ENCODE measurements around the gene RPS6KB1. TPM values are rescaled to one million over a fixed set of nuclear protein-coding genes. Genes with fewer than 3 reads are reported as not detected.

The RPS6KB1 gene
- total RNA-seq (10 to 100 TPM; 19.2 to 24.5 (median 21.3) TPM), polyA plus RNA-seq (10 to 100 TPM in 1 of 2 donors, 1 to 10 TPM in 1; 10.0 to 12.3 TPM)

DNA sequence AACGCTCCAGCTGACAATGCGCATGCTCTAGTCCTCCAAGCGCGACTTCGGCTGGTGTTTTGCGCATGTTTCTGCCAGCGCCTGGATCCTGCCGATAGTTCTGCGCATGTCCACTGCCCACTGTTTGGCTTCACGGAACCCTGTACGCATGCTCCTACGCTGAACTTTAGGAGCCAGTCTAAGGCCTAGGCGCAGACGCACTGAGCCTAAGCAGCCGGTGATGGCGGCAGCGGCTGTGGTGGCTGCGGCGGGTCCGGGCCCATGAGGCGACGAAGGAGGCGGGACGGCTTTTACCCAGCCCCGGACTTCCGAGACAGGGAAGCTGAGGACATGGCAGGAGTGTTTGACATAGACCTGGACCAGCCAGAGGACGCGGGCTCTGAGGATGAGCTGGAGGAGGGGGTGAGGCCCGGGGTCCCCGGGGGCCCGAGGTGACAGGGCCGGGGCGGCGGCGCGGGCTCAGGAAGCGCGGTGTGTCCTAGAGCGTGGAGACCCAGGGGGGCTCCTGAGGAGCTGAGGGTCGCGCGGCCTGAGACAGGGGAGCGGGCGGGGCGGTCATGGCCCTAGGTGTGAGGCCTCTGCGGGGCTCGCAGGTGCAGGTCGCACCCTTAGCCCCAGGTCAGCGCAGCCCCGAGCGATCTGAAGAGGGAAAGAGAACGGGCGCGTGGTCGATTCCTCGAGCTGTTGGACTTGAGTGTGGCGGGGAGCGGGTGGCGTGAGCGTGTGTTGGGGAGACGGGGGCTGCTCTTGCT lies at the start of gene RPS6KB1, which contains the start of gene TUBD1:
RPS6KB1 (plus strand) TSS at position 198 of the 752 bp plus-strand sequence; CDS start at position 262, 64 bp downstream.
TUBD1 (minus strand) TSS at position 20 of the 752 bp plus-strand sequence. CDS start 1,941 bp downstream, outside the sequence.
- DNase-seq (peak; percentile 90 to 99 (median 97)), FAIRE-seq (peak; percentile 85), ATAC-seq (peak; percentile 95 to 99 (median 98))
- Histone ChIP-seq H3K9me3 (no peaks in the 10 kb centered on the region), H3K36me3 (no peaks in the 10 kb centered on the region), H3K27ac (peak within 1 kb of the TSS; percentile 78 to 86 (median 80)), H3K27me3 (no peaks in the 10 kb centered on the region), H3K4me3 (peak within 1 kb of the TSS; percentile 75 to 95 (median 88)), H3K4me1 (peaks cover 0 to 18% (median 0%) of the 10 kb centered on the region in 3 donors)
- intact Hi-C loops (cut with DNase I), result no loop called here
- TF ChIP-seq, protein P1, sequence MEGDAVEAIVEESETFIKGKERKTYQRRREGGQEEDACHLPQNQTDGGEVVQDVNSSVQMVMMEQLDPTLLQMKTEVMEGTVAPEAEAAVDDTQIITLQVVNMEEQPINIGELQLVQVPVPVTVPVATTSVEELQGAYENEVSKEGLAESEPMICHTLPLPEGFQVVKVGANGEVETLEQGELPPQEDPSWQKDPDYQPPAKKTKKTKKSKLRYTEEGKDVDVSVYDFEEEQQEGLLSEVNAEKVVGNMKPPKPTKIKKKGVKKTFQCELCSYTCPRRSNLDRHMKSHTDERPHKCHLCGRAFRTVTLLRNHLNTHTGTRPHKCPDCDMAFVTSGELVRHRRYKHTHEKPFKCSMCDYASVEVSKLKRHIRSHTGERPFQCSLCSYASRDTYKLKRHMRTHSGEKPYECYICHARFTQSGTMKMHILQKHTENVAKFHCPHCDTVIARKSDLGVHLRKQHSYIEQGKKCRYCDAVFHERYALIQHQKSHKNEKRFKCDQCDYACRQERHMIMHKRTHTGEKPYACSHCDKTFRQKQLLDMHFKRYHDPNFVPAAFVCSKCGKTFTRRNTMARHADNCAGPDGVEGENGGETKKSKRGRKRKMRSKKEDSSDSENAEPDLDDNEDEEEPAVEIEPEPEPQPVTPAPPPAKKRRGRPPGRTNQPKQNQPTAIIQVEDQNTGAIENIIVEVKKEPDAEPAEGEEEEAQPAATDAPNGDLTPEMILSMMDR (IDR thresholded peaks at IDR 0.05), result no peak
- 0 to 1% methylated on average over 60 to 61 of the region's 61 CpGs for WGBS, 2 donors

DNA sequence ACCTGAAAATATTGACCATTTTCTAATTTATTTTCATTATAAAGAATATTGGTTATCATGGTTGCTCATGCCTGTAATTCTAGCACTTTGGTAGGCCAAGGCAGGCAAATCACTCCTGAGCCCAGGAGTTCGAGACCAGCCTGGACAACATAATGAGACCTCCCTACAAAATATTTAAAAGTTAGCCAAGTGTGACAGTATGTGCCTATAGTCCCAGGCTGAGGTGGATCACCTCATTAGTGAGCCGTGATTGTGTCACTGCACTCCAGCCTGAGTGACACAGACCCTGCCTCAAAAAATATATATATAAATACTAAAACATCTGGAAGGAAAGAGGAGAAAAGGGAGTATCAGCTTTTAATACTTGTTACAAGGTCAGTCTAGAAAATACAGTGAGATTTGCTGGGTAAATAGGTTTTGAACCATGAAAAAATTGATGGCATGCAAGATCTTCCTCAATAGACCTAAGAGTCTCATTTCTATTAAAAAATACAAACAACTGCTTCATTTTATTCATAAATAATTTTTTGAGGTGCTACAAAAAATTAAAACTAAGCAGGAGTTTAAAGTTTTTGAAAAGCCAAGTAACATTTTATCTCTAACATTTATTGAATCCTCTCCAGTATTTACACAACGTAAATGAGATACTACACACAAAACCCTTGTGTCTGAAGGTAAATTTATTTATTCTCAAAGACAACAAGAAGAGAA lies 47.9 kb upstream of the RPS6KB1 start:
- FAIRE-seq (no peak), ATAC-seq (no peak), DNase-seq (no peak)
- TF ChIP-seq, protein P1 (IDR thresholded peaks at IDR 0.05), result no peak
- Histone ChIP-seq H3K9me3 (no peaks in the 10 kb centered on the region), H3K4me3 (peak overlapping the region in 1 of 4 donors; percentile 6), H3K27me3 (no peaks in the 10 kb centered on the region), H3K4me1 (peaks cover 47 to 58% (median 52%) of the 10 kb centered on the region in 3 donors), H3K27ac (peak overlapping the region; percentile 75 to 99 (median 85)), H3K36me3 (peaks cover 0 to 9% (median 8%) of the 10 kb centered on the region in 3 donors)
- intact Hi-C loops (cut with DNase I), result no loop called here
- 43 to 45% methylated on average over 3 of the region's 3 CpGs for WGBS, 2 donors

DNA sequence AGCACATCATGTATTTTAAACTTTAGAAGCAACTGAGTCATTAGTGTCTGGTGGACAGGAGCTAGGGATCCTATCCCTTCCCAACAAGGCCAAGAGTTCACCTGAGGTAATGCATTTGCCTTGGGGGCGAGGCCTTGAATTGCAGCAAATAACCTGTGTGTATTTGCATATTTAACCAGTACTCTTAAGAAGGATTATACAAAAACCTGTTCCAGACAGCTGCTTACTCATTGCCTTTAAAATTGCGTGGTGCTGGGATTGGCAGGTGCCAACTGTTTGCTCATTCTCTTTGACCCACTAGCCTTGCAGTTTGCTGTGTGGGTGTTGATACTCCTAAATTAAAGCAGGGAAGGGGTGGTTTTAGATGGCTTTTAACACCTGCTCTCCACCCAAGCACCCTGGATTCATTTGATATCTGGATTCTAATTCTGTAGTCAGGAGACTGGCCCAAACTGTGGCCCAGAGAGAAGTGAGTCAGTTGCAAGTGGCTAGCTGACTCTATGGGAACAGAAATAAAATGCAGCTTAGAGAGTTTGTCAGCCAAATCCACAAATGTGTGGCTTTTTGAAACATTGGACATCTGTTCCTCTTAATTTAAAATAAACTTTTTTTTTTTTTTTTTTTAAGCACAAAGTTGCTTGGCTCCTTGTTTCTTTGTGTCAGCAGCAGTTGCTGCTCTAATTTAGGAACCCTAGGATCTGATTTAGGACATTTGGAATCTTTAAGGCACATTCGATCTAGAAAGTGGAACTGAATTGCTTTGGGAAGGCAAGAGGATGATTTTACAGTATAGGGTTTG lies 47.1 kb upstream of the RPS6KB1 start:
- H3K27me3 ChIP-seq, result no peaks in the 10 kb centered on the region
- WGBS, 2 donors, result 8 to 14% methylated on average over 3 of the region's 3 CpGs
- FAIRE-seq (no peak), ATAC-seq (peak; percentile 4 to 44 (median 22)), DNase-seq (peak in 4 of 6 donors; percentile 58 to 69 (median 60))
- H3K9me3 ChIP-seq, result no peaks in the 10 kb centered on the region
- intact Hi-C loops (cut with DNase I), result no loop called here
- peak overlapping the region; percentile 75 to 99 (median 85) for H3K27ac ChIP-seq
- peaks cover 47 to 58% (median 52%) of the 10 kb centered on the region in 3 donors for H3K4me1 ChIP-seq
- H3K4me3 ChIP-seq, result peak overlapping the region in 1 of 4 donors; percentile 6
- TF ChIP-seq, protein P1 (IDR thresholded peaks at IDR 0.05), result no peak
- peaks cover 0 to 1% (median under 1%) of the 10 kb centered on the region in 3 donors for H3K36me3 ChIP-seq

DNA sequence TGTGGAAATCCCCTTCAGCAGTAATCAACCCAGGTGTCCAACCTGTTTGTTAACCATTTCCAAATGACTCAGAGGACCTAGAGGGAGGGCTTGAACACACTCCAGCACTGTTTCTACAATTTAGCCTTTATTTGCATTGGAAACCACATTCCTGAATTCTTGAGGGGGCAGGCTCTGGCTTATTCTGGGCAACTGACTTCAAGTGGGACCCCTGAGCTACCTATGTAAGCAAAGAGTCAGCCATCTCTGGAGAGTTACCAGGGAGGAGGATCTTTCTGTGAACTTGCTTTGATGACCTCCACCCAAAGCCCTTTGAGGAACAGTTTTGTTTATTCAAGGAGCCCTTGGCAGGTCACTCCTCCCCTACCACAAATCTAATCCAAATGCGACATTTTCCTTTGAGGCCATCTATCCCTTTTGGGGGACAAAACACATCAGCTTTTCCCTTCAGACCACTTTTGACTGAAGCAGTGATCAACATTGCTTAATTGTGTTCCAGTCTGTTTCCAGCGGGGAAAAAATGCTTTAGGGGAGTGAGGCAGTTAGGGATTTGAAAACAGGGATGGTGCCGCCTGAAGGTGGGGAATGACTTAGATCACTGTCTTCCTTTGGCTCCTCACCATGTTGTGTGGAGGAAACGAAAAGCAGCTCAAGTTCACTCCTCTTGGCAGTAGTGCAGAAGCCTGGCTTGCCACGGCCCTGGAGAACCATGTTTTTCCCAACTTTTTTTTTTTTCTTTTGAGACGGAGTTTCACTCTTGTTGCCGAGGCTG lies 46.3 kb upstream of the RPS6KB1 start:
- WGBS, 2 donors, result 23 to 26% methylated on average over 7 of the region's 7 CpGs
- H3K36me3 ChIP-seq, result no peaks in the 10 kb centered on the region
- H3K27ac ChIP-seq, result peak overlapping the region; percentile 75 to 99 (median 85)
- H3K9me3 ChIP-seq, result no peaks in the 10 kb centered on the region
- H3K4me3 ChIP-seq, result peak overlapping the region in 1 of 4 donors; percentile 6
- peaks cover 47 to 58% (median 57%) of the 10 kb centered on the region in 3 donors for H3K4me1 ChIP-seq
- DNase-seq, result peak in 3 of 6 donors; percentile 54 to 64 (median 58)
- no peaks in the 10 kb centered on the region for H3K27me3 ChIP-seq
- ATAC-seq, result peak; percentile 47 to 59 (median 54)
- intact Hi-C loops (cut with DNase I), result no loop called here
- TF ChIP-seq, protein P1 (IDR thresholded peaks at IDR 0.05), result no peak
- no peak for FAIRE-seq

All from pancreas (tissue), 10 donors.